HepG2 (cell line): ENCODE data around the gene PTPRU. TPM values are rescaled to one million over a fixed set of nuclear protein-coding genes. Genes with fewer than 3 reads are reported as not detected.

Source experiments
- ATAC-seq: fragments of 200-7000 bp; cut with Tn5 transposase; 3 replicates; pipeline ENCODE4 v1.9.1; 2020; ENCODE audit warnings: mild to moderate bottlenecking, moderate library complexity
- BruUV-seq: library from RNA; stranded (reverse); fragments of 400-500 nt; replicated peaks from 2 replicates; lab custom pipeline; 2021; lab: Mats Ljungman, UMichigan
- CTCF ChIA-PET: fragments of 300-600 bp; formaldehyde crosslinking; extraction: SDS; loops from one replicate; lab custom pipeline; 2021; ENCODE audit warnings: low total read pairs, inconsistent platforms, low intra/inter-chr PET ratio; lab: Yijun Ruan, JAX
- POLR2A ChIA-PET: fragments of 350-600 bp; sonication (Branson Sonifier 250); formaldehyde crosslinking; loops from one replicate; lab custom pipeline; 2020; ENCODE audit warnings: antibody characterized with exemption, inconsistent platforms; lab: Yijun Ruan, JAX
- DNase-seq: peaks from one replicate; pipeline ENCODE4 v3.0.0-alpha.2; 2015; ENCODE audit warnings: low spot score
- FAIRE-seq: peaks from 3 replicates; lab custom pipeline; 2011; peaks lifted over from hg19 to GRCh38; lab: Jason Lieb, UNC
- H2AFZ ChIP-seq: one replicate; pipeline ENCODE4 v1.6.1; 2011; ENCODE audit warnings: low read length, inconsistent platforms
- H3K27ac ChIP-seq: fragments of 300-600 bp; 3 replicates; pipeline ENCODE4 v1.8.0; 2011; ENCODE audit warnings: mixed run types, mild to moderate bottlenecking, mixed read lengths, low read length, inconsistent platforms; ENCODE audit not compliant: insufficient read depth; ENCODE audit errors: extremely low read length
- H3K27me3 ChIP-seq, 2 experiments: fragments of 200-600 bp in 1 of 2; 2 replicates in 1 of 2; 3 replicates in 1 of 2; pipeline versions ENCODE4 v1.6.0 to v1.8.0; 2011; ENCODE audit warnings: low read length in 2 of 2, mild to moderate bottlenecking in 2 of 2, moderate library complexity in 2 of 2, inconsistent platforms in 1 of 2; ENCODE audit not compliant: insufficient read depth in 2 of 2, control insufficient read depth in 1 of 2
- H3K36me3 ChIP-seq, 2 experiments: fragments of 200-600 bp in 1 of 2; replicated peaks in 1 of 2; 2 replicates in 1 of 2; 3 replicates in 1 of 2; pipeline versions ENCODE4 v1.5.1 to v1.8.0; 2011; ENCODE audit warnings: low read length in 2 of 2, inconsistent platforms in 1 of 2; ENCODE audit not compliant: insufficient read depth in 2 of 2, control insufficient read depth in 1 of 2
- H3K4me1 ChIP-seq: 2 replicates; pipeline ENCODE4 v1.5.1; 2012; ENCODE audit warnings: low read length, inconsistent platforms; ENCODE audit not compliant: insufficient read depth
- H3K4me2 ChIP-seq: 2 replicates; pipeline ENCODE4 v1.6.0; 2011; ENCODE audit warnings: low read depth, low read length, inconsistent platforms
- H3K4me3 ChIP-seq, 3 experiments: fragments of 200-600 bp in 1 of 3; sonication (generic), shearing (Covaris generic) in 1 of 3; replicated peaks in 1 of 3; 2 replicates each; pipeline ENCODE4 v1.5.1; 2011 to 2016; ENCODE audit warnings: low read length in 3 of 3, inconsistent platforms in 2 of 3, low read depth in 2 of 3, mild to moderate bottlenecking in 2 of 3, control low read depth in 1 of 3, mixed read lengths in 1 of 3; ENCODE audit not compliant: insufficient read depth in 1 of 3
- H3K79me2 ChIP-seq: one replicate; pipeline ENCODE4 v1.6.1; 2011; ENCODE audit warnings: low read length, inconsistent platforms; ENCODE audit not compliant: insufficient read depth
- H3K9ac ChIP-seq: 2 replicates; pipeline ENCODE4 v1.6.0; 2011; ENCODE audit warnings: mild to moderate bottlenecking, low read depth, low read length, inconsistent platforms; ENCODE audit not compliant: insufficient read depth
- H3K9me3 ChIP-seq: 2 replicates; pipeline ENCODE4 v1.5.1; 2012; ENCODE audit warnings: mild to moderate bottlenecking, low read length
- H4K20me1 ChIP-seq: 2 replicates; pipeline ENCODE4 v1.6.0; 2011; ENCODE audit warnings: inconsistent platforms, mild to moderate bottlenecking, low read length, moderate library complexity; ENCODE audit not compliant: insufficient read depth
- ISL2 ChIP-seq: sonication (generic); formaldehyde crosslinking; IDR thresholded peaks from 2 replicates; pipeline ENCODE4 v1.5.0; 2020; ENCODE audit warnings: missing genetic modification reagents
- ZNF34 ChIP-seq: sonication (generic); formaldehyde crosslinking; IDR thresholded peaks from 2 replicates; pipeline ENCODE4 v1.4.0; 2020; ENCODE audit warnings: mild to moderate bottlenecking, missing genetic modification reagents, borderline replicate concordance
- WGBS: methylation state at CpG from one replicate; pipeline ENCODE4 v1.1.6; 2017; ENCODE audit warnings: low lambda C conversion rate; 5-methylcytosine and 5-hydroxymethylcytosine counted together
- in situ Hi-C: cut with HindIII; loops from 2 replicates; pipeline ENCODE4 v1.10.0; 2017; ENCODE audit warnings: low pct_unique_long_range_greater_than_20kb; ENCODE audit not compliant: extremely low pct_ligation_motif_present
- intact Hi-C: fragments of 100-400 bp; cut with micrococcal nuclease; formaldehyde crosslinking; loops from one replicate; pipeline ENCODE4 v1.10.0; 2022; ENCODE audit not compliant: unreplicated experiment
- polyA plus RNA-seq, 8 experiments: library from polyadenylated mRNA; depleted of rRNA in 3 of 8; stranded (reverse) in 7 of 8; unstranded in 1 of 8; fragments of >200 nt; fragmentation: Illumina TruSeq in 4 of 8; extraction: Trizol in 4 of 8; gene quantifications; 2 replicates each; pipeline versions ENCODE4 v1.2.1 to v1.2.3, GENCODE V29; 2011 to 2016; ENCODE audit warnings: low read depth in 4 of 8, missing spikeins in 1 of 8, mixed read lengths in 1 of 8; ENCODE audit not compliant: insufficient read depth in 1 of 8
- total RNA-seq, 5 experiments: library from RNA; depleted of rRNA; stranded (reverse); fragments of >200 nt; fragmentation: Illumina TruSeq; extraction: Trizol; gene quantifications; 2 replicates each; pipeline ENCODE4 v1.2.3, GENCODE V29; 2016; ENCODE audit warnings: low read depth in 1 of 5
- TF ChIP-seq, protein P1 (sequence below): sonication (generic); formaldehyde crosslinking; IDR thresholded peaks from 2 replicates; pipeline ENCODE4 v1.9.0; 2021; ENCODE audit warnings: missing genetic modification reagents, mild to moderate bottlenecking, borderline replicate concordance
- TF ChIP-seq, protein P2 (sequence below): sonication (generic); formaldehyde crosslinking; IDR thresholded peaks from 2 replicates; pipeline ENCODE4 v1.5.0; 2020; ENCODE audit warnings: mild to moderate bottlenecking, missing genetic modification reagents

PTPRU gene
- total and polyA plus RNA-seq, 2 of the 13 experiments (the other 11 are each of a cell fraction or from before 2014, with no cell fraction given): 21.6 to 22.3 TPM

GRCh38 chr1:29256394-29256793 lies 20.1 kb downstream of the PTPRU start:
- peaks cover 7% of the 10 kb centered on the region; the same call in 1 of the 2 replicates for H3K4me1 ChIP-seq
- DNase-seq: no peak
- WGBS: 89% methylated on average over 3 of the region's 5 CpGs
- H4K20me1 ChIP-seq: peaks cover 4% of the 10 kb centered on the region; the same call in 1 of the 2 replicates
- peaks cover 4 to 9% of the 10 kb centered on the region in 2 experiments; a peak in 2 of 5 replicates for H3K36me3 ChIP-seq
- ChIA-PET CTCF (no interaction called here), POLR2A (no interaction called here)
- intact Hi-C loops: no loop called here
- H2AFZ ChIP-seq: no peak overlapping the region
- H3K27ac ChIP-seq: no peak overlapping the region
- H3K4me3 ChIP-seq: no peak overlapping the region
- H3K9me3 ChIP-seq: no peaks in the 10 kb centered on the region
- BruUV-seq: no TSS peak
- no peaks in the 10 kb centered on the region for H3K79me2 ChIP-seq
- no peak overlapping the region for H3K4me2 ChIP-seq
- FAIRE-seq: no peak
- H3K27me3 ChIP-seq: no peaks in the 10 kb centered on the region
- ATAC-seq: 0 out of 3 replicates have a peak, but pooled peaks have one; percentile 23
- H3K9ac ChIP-seq: no peak overlapping the region
- in situ Hi-C loops: no loop called here
- TF ChIP-seq, protein P1, sequence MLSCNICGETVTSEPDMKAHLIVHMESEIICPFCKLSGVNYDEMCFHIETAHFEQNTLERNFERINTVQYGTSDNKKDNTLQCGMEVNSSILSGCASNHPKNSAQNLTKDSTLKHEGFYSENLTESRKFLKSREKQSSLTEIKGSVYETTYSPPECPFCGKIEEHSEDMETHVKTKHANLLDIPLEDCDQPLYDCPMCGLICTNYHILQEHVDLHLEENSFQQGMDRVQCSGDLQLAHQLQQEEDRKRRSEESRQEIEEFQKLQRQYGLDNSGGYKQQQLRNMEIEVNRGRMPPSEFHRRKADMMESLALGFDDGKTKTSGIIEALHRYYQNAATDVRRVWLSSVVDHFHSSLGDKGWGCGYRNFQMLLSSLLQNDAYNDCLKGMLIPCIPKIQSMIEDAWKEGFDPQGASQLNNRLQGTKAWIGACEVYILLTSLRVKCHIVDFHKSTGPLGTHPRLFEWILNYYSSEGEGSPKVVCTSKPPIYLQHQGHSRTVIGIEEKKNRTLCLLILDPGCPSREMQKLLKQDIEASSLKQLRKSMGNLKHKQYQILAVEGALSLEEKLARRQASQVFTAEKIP: no peak

DNA sequence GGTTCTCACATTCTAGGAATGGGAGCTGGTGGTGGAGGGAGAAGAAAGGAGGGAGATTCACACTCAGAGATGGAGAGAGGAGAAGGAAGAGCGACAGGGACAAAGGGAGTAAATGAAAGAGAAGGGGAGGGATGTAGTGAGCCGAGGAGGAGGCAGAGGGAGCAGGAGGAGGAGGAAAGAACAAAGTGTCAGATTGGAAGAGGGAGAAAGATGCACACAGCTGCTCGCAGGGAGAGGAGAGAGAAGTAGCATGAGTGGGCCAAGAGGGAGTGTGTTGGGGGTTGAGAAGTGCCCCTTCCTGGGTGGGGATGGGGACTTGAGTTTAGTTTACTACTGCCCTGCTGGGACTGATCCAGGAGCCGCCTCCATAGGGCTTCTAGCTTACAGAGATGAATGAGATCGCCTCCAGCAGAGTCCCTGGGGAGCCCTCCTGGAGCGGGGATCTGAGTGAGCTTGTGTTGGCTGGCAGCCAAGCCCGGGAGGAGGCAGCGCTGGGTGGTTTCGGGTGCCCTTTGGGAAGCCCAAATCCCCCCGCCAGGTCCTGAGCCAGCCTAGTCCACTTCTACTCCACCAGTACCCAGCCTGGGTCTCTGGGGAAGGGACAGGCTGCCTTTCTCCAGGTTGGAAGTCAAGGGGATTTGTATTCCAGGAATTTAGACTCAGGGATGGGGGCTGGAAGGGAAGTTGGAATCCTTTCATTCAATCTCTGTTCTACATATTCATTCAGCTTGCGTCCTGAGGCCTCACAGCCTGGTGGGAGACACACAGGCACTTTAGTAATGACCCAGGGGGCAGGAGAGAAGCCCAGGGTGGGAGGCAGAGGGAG lies 20.9 kb downstream of the PTPRU start:
- ATAC-seq: no peak
- Histone ChIP-seq H3K4me1 (peaks cover 7% of the 10 kb centered on the region; the same call in 1 of the 2 replicates), H3K36me3 (peaks cover 4 to 9% of the 10 kb centered on the region in 2 experiments; a peak in 3 of 5 replicates), H3K79me2 (no peaks in the 10 kb centered on the region), H2AFZ (no peak overlapping the region), H3K27ac (no peak overlapping the region), H3K9ac (no peak overlapping the region), H3K4me3 (no peak overlapping the region), H4K20me1 (peaks cover 4% of the 10 kb centered on the region; the same call in 1 of the 2 replicates), H3K27me3 (no peaks in the 10 kb centered on the region), H3K9me3 (no peaks in the 10 kb centered on the region), H3K4me2 (no peak overlapping the region)
- DNase-seq: no peak
- in situ Hi-C loops (no loop called here), intact Hi-C loops (no loop called here)
- ChIA-PET POLR2A (no interaction called here), CTCF (no interaction called here)
- BruUV-seq: no TSS peak
- no peak for FAIRE-seq
- WGBS: 93% methylated on average over 5 of the region's 11 CpGs
- TF ChIP-seq ZNF34 (CRISPR knock-in tag) (no peak), ISL2 (CRISPR knock-in tag) (no peak)
- TF ChIP-seq, protein P2, sequence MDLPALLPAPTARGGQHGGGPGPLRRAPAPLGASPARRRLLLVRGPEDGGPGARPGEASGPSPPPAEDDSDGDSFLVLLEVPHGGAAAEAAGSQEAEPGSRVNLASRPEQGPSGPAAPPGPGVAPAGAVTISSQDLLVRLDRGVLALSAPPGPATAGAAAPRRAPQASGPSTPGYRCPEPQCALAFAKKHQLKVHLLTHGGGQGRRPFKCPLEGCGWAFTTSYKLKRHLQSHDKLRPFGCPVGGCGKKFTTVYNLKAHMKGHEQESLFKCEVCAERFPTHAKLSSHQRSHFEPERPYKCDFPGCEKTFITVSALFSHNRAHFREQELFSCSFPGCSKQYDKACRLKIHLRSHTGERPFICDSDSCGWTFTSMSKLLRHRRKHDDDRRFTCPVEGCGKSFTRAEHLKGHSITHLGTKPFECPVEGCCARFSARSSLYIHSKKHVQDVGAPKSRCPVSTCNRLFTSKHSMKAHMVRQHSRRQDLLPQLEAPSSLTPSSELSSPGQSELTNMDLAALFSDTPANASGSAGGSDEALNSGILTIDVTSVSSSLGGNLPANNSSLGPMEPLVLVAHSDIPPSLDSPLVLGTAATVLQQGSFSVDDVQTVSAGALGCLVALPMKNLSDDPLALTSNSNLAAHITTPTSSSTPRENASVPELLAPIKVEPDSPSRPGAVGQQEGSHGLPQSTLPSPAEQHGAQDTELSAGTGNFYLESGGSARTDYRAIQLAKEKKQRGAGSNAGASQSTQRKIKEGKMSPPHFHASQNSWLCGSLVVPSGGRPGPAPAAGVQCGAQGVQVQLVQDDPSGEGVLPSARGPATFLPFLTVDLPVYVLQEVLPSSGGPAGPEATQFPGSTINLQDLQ (CRISPR knock-in tag): no peak
